Endothelial cell (in vitro differentiated cells): ENCODE results near the gene HGF. TPM values are rescaled to one million over a fixed set of nuclear protein-coding genes. Genes with fewer than 3 reads are reported as not detected.

Experiments used
- DNase-seq: peaks from one replicate; pipeline ENCODE4 v3.0.0; 2021; ENCODE audit warnings: low spot score
- H3K27ac Mint-ChIP-seq: one replicate; pipeline ENCODE4 v1.8.0; 2021; ENCODE audit warnings: mixed read lengths, inconsistent platforms; ENCODE audit not compliant: unreplicated experiment
- H3K27me3 Mint-ChIP-seq: one replicate; pipeline ENCODE4 v1.8.0; 2021; ENCODE audit warnings: mild to moderate bottlenecking, moderate library complexity, mixed read lengths, inconsistent platforms; ENCODE audit not compliant: unreplicated experiment
- H3K36me3 Mint-ChIP-seq: one replicate; pipeline ENCODE4 v1.8.0; 2021; ENCODE audit warnings: mild to moderate bottlenecking, low read depth, mixed read lengths, inconsistent platforms; ENCODE audit not compliant: unreplicated experiment
- H3K4me1 Mint-ChIP-seq: one replicate; pipeline ENCODE4 v1.8.0; 2021; ENCODE audit warnings: mild to moderate bottlenecking, mixed read lengths, inconsistent platforms; ENCODE audit not compliant: unreplicated experiment
- H3K4me3 Mint-ChIP-seq: one replicate; pipeline ENCODE4 v1.8.0; 2021; ENCODE audit warnings: mild to moderate bottlenecking, mixed read lengths, inconsistent platforms; ENCODE audit not compliant: unreplicated experiment
- H3K9me3 Mint-ChIP-seq: one replicate; pipeline ENCODE4 v1.8.0; 2021; ENCODE audit warnings: mixed read lengths, inconsistent platforms; ENCODE audit not compliant: unreplicated experiment
- total RNA-seq: library from RNA; stranded (reverse); fragmentation: NEBNext Ultra II Directional; extraction: Animal tissue kit (Norgen Biotek cat#: 25700); gene quantifications from one replicate; pipeline ENCODE4 v1.2.1, GENCODE V29; 2021; ENCODE audit not compliant: unreplicated experiment
- TF ChIP-seq, protein P1 (sequence below): fragments of 200-600 bp; sonication (generic); IDR thresholded peaks from one replicate; pipeline ENCODE4 v1.5.0; 2021; ENCODE audit warnings: antibody characterized with exemption; ENCODE audit not compliant: unreplicated experiment

Gene HGF
- total RNA-seq, 1 donor from 2014 or later, result 0.82 TPM

DNA sequence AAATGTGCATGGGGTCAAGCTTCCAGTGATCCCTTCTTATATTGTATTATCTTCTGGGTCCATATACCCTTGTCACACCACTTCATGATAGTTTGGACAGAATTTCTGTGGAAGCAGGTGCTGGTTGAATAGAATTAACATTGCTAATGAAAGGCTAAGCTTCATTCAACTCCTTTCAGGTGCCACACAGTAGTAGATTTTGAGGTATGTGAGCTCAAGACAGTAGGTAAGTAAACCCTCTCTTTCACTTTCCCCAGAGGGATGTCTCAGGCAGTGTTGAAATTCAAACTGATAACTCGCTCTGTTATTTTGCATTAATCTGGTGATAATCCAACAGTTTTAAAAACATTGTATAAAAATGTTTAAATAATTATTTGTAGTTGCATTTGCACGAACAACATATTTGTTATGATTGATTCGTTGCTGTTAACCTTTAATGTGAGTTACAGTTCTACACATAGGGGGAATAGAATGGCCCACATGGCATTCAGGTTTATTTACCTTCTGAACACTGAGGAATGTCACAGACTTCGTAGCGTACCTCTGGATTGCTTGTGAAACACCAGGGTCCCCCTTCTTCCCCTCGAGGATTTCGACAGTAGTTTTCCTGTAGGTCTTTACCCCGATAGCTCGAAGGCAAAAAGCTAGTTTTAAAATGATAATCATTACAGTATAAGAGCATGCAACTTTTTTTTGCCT, 18.1 kb downstream of the HGF start:
- no peak for DNase-seq
- no peaks in the 10 kb centered on the region for H3K27me3 Mint-ChIP-seq
- TF ChIP-seq, protein P1, sequence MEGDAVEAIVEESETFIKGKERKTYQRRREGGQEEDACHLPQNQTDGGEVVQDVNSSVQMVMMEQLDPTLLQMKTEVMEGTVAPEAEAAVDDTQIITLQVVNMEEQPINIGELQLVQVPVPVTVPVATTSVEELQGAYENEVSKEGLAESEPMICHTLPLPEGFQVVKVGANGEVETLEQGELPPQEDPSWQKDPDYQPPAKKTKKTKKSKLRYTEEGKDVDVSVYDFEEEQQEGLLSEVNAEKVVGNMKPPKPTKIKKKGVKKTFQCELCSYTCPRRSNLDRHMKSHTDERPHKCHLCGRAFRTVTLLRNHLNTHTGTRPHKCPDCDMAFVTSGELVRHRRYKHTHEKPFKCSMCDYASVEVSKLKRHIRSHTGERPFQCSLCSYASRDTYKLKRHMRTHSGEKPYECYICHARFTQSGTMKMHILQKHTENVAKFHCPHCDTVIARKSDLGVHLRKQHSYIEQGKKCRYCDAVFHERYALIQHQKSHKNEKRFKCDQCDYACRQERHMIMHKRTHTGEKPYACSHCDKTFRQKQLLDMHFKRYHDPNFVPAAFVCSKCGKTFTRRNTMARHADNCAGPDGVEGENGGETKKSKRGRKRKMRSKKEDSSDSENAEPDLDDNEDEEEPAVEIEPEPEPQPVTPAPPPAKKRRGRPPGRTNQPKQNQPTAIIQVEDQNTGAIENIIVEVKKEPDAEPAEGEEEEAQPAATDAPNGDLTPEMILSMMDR, result no peak
- no peak overlapping the region for H3K27ac Mint-ChIP-seq
- H3K4me3 Mint-ChIP-seq, result no peak overlapping the region
- H3K36me3 Mint-ChIP-seq, result no peaks in the 10 kb centered on the region
- no peaks in the 10 kb centered on the region for H3K4me1 Mint-ChIP-seq
- H3K9me3 Mint-ChIP-seq, result no peaks in the 10 kb centered on the region

DNA sequence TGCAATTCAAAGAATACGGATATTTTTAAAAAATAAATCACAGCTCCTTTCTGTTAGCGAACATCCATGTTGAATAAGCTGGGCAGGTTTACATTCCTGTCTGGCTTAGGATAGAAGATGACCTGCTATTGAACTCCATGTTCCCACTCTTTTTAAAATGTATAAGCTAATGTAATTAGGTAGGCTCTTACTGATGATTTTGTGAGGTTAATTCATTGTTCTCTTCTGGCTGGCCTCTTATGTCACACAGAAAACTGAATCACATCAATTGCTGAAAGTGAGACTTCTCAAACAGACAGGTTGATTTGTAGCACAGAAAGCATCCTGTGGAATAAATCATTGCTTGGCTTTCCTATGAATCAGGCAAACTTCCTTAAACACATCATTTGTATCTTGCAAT, 24.2 kb downstream of the HGF start:
- DNase-seq, result no peak
- Mint-ChIP-seq H3K9me3 (no peaks in the 10 kb centered on the region), H3K27me3 (no peaks in the 10 kb centered on the region), H3K4me3 (no peak overlapping the region), H3K4me1 (no peaks in the 10 kb centered on the region), H3K36me3 (no peaks in the 10 kb centered on the region), H3K27ac (no peak overlapping the region)
- TF ChIP-seq, protein P1, result no peak

GRCh38 chr7:81744389-81744788, 25.5 kb downstream of the HGF start:
- Mint-ChIP-seq H3K4me1 (no peaks in the 10 kb centered on the region), H3K4me3 (no peak overlapping the region), H3K27ac (no peak overlapping the region), H3K36me3 (no peaks in the 10 kb centered on the region), H3K9me3 (no peaks in the 10 kb centered on the region), H3K27me3 (no peaks in the 10 kb centered on the region)
- TF ChIP-seq, protein P1, result no peak
- DNase-seq, result no peak

DNA sequence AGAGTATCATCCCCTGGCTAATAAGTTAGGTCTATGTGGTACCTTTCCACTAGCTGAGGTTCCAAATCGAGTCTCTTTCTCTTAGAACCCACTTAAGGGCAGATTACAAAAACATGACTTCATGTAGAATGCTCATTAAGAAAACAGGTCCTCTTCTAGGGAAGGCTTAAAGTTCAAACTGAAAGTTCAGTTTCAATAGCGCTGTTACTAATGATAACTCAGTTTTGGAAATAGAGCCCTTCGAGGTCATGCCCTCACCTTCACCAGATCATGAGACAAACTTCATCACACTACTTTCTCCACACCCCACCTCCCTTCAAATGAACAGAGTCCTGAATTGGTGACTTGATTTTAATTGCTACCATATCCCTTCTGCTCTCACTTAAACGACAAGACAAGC, 26.2 kb downstream of the HGF start:
- no peak overlapping the region for H3K4me3 Mint-ChIP-seq

GRCh38 chr7:81743201-81743600, 26.6 kb downstream of the HGF start:
- Mint-ChIP-seq H3K4me3 (no peak overlapping the region), H3K27ac (no peak overlapping the region), H3K36me3 (no peaks in the 10 kb centered on the region), H3K27me3 (no peaks in the 10 kb centered on the region), H3K4me1 (no peaks in the 10 kb centered on the region), H3K9me3 (no peaks in the 10 kb centered on the region)
- TF ChIP-seq, protein P1, result no peak
- no peak for DNase-seq

More for the DNA sequence above, 26.2 kb downstream of the HGF start:
- TF ChIP-seq, protein P1, result no peak
- Mint-ChIP-seq H3K36me3 (no peaks in the 10 kb centered on the region), H3K27ac (no peak overlapping the region), H3K4me1 (no peaks in the 10 kb centered on the region), H3K27me3 (no peaks in the 10 kb centered on the region), H3K9me3 (no peaks in the 10 kb centered on the region)
- no peak for DNase-seq
